Epithelial cell of proximal tubule (primary cell): ENCODE data around the gene PCYT2. TPM values are rescaled to one million over a fixed set of nuclear protein-coding genes. Genes with fewer than 3 reads are reported as not detected.

Experiments used
- DNase-seq: peaks from one replicate; pipeline ENCODE4 v3.0.0-alpha.2; 2011; ENCODE audit warnings: low read depth
- H3K4me3 ChIP-seq: 2 replicates; pipeline ENCODE4 v1.5.1; 2011; ENCODE audit warnings: low read depth, mild to moderate bottlenecking, low read length
- total RNA-seq: library from RNA; depleted of rRNA; stranded (reverse); fragments of >200 nt; gene quantifications from 2 replicates; pipeline ENCODE4 v1.2.3, GENCODE V29; 2015
- TF ChIP-seq, protein P1 (sequence below): conservative IDR thresholded peaks from 2 replicates; pipeline ENCODE4 v1.5.1; 2012; ENCODE audit warnings: low read depth, mild to moderate bottlenecking, low read length

PCYT2 gene
- total RNA-seq: 24.3 and 95.4 TPM in 2 replicates

DNA sequence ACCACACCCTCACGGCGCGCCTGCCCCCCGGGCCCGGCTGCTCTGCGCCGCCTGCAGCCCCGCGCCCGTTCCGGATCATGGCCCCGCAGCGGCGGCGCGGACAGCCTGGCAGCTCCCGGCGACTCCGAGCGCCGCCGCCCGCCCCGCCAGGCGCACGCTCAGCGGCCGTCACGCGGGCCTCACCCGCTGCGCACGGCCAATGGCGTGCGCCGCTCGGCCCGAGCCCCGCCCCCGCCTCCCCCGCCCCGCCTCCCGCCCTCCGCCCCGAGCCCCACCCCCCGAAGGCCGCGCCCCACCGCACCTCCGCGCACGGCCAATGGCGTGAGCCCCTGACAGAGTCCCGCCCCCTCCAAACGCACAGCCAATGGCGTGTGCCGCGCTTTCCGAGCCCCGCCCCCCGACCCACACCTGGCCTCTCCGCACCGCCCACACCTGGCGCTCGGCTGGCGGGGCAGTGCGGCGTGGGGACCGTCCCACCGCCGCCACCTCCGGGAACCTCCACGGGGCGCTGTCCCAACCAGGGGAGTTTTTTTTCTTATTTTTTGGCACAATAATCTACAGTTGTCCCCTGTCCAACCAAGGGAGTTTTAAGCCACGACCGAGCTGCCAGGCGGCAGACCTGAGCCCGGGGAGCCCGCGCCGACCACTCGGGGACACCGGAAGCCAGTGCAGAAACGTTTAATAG is at the start of gene PCYT2:
Gene PCYT2 (minus strand): TSS at position 123 of the 685 bp plus-strand sequence. CDS start 44 bp downstream, at position 79.
- H3K4me3 ChIP-seq: peak within 1 kb of the TSS; percentile 76
- DNase-seq: no peak
- TF ChIP-seq, protein P1, sequence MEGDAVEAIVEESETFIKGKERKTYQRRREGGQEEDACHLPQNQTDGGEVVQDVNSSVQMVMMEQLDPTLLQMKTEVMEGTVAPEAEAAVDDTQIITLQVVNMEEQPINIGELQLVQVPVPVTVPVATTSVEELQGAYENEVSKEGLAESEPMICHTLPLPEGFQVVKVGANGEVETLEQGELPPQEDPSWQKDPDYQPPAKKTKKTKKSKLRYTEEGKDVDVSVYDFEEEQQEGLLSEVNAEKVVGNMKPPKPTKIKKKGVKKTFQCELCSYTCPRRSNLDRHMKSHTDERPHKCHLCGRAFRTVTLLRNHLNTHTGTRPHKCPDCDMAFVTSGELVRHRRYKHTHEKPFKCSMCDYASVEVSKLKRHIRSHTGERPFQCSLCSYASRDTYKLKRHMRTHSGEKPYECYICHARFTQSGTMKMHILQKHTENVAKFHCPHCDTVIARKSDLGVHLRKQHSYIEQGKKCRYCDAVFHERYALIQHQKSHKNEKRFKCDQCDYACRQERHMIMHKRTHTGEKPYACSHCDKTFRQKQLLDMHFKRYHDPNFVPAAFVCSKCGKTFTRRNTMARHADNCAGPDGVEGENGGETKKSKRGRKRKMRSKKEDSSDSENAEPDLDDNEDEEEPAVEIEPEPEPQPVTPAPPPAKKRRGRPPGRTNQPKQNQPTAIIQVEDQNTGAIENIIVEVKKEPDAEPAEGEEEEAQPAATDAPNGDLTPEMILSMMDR: no peak

GRCh38 chr17:81960130-81960958 is 49.1 kb upstream of the PCYT2 start:
- TF ChIP-seq, protein P1: no peak
- no peak for DNase-seq
- no peak overlapping the region for H3K4me3 ChIP-seq

GRCh38 chr17:81959362-81960129 is 48.3 kb upstream of the PCYT2 start:
- TF ChIP-seq, protein P1: peak; percentile 62
- DNase-seq: no peak
- H3K4me3 ChIP-seq: no peak overlapping the region

DNA sequence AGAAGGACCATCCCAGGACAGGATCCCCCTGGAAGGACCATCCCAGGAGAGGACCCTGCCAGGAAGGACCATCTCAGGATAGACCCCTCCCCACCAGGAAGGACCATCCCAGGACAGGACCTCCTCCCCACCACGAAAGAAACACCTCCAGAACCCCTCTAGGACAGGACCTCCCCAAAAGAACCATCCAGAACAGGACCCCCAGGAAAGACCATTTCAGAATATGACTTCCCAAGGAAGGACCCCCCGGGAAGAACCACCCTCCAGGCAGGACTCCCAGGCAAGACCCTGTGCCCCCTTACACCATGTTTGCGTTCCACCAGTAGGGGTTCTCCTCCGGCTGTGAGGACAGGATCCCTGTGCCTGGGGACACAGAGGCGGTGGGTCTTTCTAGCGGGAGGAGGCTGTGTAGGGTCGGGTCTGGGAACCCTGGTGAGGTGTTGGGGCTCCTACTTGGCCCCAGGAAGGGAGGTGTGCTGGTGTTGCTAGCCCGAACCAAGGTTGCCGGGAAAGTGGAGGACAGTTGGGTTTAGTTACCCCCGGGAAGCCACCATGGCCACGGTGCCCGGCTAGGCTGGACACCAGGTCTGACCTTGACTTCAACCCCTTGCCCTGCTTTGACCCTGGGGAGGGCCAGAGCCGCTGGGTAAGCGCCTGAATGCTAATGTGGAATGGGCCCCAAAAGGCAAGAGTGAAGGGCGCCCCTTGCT is 47.6 kb upstream of the PCYT2 start:
- TF ChIP-seq, protein P1: no peak
- DNase-seq: no peak
- H3K4me3 ChIP-seq: no peak overlapping the region

DNA sequence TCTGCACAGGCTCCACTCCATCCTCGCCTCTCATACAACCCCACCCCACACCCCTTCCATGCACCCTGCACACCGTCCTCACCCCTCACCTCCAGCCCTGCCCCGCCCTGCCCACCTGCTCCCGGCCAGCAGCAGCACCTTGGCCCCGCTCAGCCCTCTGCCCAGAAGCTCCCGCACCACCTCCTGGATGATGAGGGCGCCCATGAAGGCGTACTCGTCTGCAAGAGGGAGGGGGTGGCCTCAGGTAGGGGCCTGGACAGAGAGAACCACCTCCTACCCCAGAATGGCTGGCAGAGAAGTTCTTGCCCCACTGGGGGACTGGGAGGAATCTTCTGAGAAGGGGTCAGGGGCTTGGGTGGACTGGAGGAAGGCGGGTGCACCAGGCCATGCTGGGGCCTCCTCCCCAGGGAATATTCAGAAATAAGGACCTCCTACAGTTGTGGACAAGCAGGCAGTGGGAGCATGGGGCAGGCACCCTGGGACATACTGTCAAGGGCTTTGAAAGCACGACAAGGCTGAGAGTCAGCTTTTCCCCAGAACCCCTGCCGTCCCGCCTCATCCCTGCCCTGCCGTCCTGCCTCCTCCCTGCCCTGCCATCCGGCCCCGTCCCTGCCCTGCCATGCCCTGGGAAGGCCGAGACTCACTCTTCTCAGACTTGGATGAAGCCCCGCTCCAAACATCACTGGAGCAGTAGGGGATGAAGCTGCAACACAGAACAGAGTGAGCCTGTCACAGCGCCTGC is 46.7 kb upstream of the PCYT2 start:
- H3K4me3 ChIP-seq: no peak overlapping the region
- TF ChIP-seq, protein P1: no peak
- no peak for DNase-seq
